ENCODE results near the gene PAFAH2. TPM values are rescaled to one million over a fixed set of nuclear protein-coding genes. Genes with fewer than 3 reads are reported as not detected.

PAFAH2 gene
- 9.1 and 31.7 TPM in 2 replicates for total RNA-seq

GRCh38 chr1:25997828-25998761 is at the start of gene PAFAH2:
Gene PAFAH2 (minus strand): TSS chr1:25998063. CDS start chr1:25990816, 7,247 bp downstream.

GRCh38 chr1:26045722-26046245 is 47.9 kb upstream of the PAFAH2 start, which contains the start of gene SLC30A2:
Gene SLC30A2 (minus strand): TSS chr1:26046118. CDS start chr1:26045896, 222 bp downstream.

DNA sequence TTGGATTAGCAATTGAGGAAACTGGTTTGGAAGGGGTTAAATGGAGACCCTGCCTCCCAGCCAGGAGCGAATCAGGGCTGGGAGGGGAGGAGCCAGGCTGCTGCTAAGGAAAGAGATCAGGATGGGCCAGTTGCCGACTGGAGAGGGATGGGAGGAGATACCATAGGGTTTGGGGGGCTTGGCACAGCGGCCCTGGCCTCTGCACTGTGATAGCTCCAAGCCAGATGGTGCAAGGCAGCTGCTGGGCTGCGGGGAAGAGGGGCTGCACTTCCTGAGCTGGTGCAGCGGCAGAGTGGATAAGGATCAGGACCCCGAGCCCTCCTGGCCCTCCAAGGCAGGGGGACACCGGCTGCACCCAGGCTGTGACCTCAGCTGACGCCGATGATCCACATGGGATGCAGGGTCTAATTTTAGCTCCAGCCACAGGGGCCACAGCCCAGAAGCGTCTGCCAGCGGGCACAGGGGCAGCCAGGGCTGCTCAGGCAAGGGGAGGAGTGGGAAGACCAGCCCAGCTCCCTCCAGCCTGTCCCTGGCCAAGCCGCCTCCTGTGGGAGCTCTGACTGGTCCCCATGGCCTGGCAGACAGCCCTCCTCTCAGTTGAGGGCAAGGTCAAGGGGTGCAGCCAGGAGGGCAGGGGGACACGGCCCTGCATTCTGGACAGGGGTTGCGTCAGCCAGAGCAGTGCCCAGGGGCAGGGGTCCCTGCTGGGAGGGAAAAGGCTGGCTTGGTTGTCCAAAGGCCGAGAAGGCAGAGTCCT is 24.0 kb upstream of the PAFAH2 start, which contains the start of gene EXTL1:
Gene EXTL1, plus strand, starts transcription at position 129 of the 757 bp plus-strand sequence. CDS start 872 bp downstream, outside the sequence.

Small RNA genes within 50 kb of the gene (small RNA-seq; reads per million reads assigned to genes)
- gene RF00283 (not detected), gene RF00492 (not detected), gene RNU6-110P (not detected)

Other genes with a start within 250 kb of the PAFAH2 start
- gene SELENON, start 197.9 kb downstream of the PAFAH2 start, total RNA-seq, result 42.5 and 46.3 TPM in 2 replicates
- 56.6 and 60.8 TPM in 2 replicates for gene MTFR1L, start 178.1 kb downstream of the PAFAH2 start, total RNA-seq
- gene AUNIP, start 138.6 kb downstream of the PAFAH2 start, total RNA-seq, result 1.6 and 1.8 TPM in 2 replicates
- gene PAQR7, start 122.4 kb downstream of the PAFAH2 start, total RNA-seq, result 18.6 and 18.8 TPM in 2 replicates
- gene STMN1, start 91.6 kb downstream of the PAFAH2 start, total RNA-seq, result 31.6 and 39.5 TPM in 2 replicates
- 1.3 and 2.3 TPM in 2 replicates for gene EXTL1, start 23.7 kb upstream of the PAFAH2 start, total RNA-seq
- gene SLC30A2, start 48.1 kb upstream of the PAFAH2 start, total RNA-seq, result not detected in 2 replicates
- gene TRIM63, start 69.6 kb upstream of the PAFAH2 start, total RNA-seq, result not detected in 2 replicates
- gene PDIK1L, start 113.8 kb upstream of the PAFAH2 start, total RNA-seq, result 4.1 and 6.5 TPM in 2 replicates
- gene FAM110D, start 161.0 kb upstream of the PAFAH2 start, total RNA-seq, result not detected in 2 replicates
- not detected in 2 replicates for gene C1orf232, start 170.9 kb upstream of the PAFAH2 start, total RNA-seq
- 18.2 and 19.1 TPM in 2 replicates for gene ZNF593, start 171.8 kb upstream of the PAFAH2 start, total RNA-seq
- not detected in 2 replicates for gene ZNF593OS, start 173.8 kb upstream of the PAFAH2 start, total RNA-seq
- gene CNKSR1, start 179.4 kb upstream of the PAFAH2 start, total RNA-seq, result not detected in 2 replicates
- not detected in 2 replicates for gene CATSPER4, start 192.5 kb upstream of the PAFAH2 start, total RNA-seq
- gene CEP85, start 236.1 kb upstream of the PAFAH2 start, total RNA-seq, result 6.0 and 8.4 TPM in 2 replicates